Lower lobe of right lung (tissue), 2 donors: Measurements from ENCODE around the gene H6PD. TPM values are rescaled to one million over a fixed set of nuclear protein-coding genes. Genes with fewer than 3 reads are reported as not detected.
A peak's percentile ranks its signal among the peaks of the same experiment; 100 is the strongest.

Experiments used
- ATAC-seq, 2 donors: fragments of 200-7000 bp; cut with Tn5 transposase; one replicate each; pipeline ENCODE4 v1.9.1; 2020 to 2022; ENCODE audit warnings: mild to moderate bottlenecking in 2 of 2, moderate library complexity in 2 of 2
- DNase-seq: peaks from one replicate; pipeline ENCODE4 v3.0.0-alpha.2; 2020
- H3K27ac ChIP-seq: fragments of 200-600 bp; one replicate; pipeline ENCODE4 v1.8.0; 2022
- H3K27me3 ChIP-seq: fragments of 200-600 bp; one replicate; pipeline ENCODE4 v1.8.0; 2022; ENCODE audit warnings: low read depth
- H3K36me3 ChIP-seq: fragments of 200-600 bp; one replicate; pipeline ENCODE4 v1.8.0; 2022; ENCODE audit warnings: mild to moderate bottlenecking
- H3K4me1 ChIP-seq: fragments of 200-600 bp; one replicate; pipeline ENCODE4 v1.8.0; 2022
- H3K4me3 ChIP-seq: fragments of 200-600 bp; one replicate; pipeline ENCODE4 v1.8.0; 2022; ENCODE audit warnings: mild to moderate bottlenecking
- H3K9me3 ChIP-seq: fragments of 200-600 bp; one replicate; pipeline ENCODE4 v1.8.0; 2022
- CTCF ChIP-seq: fragments of 200-600 bp; IDR thresholded peaks from one replicate; pipeline ENCODE4 v1.8.0; 2022; ENCODE audit warnings: antibody characterized with exemption, mild to moderate bottlenecking
- intact Hi-C: fragments of 100-400 bp; cut with DNase I; formaldehyde crosslinking; loops from one replicate; pipeline ENCODE4 v1.11.0; 2022
- total RNA-seq: library from RNA; stranded (reverse); fragmentation: NEBNext Ultra II Directional; extraction: Animal tissue kit (Norgen Biotek cat#: 25700); gene quantifications from one replicate; pipeline ENCODE4 v1.2.1, GENCODE V29; 2021
- donor health status: DM: no; HTN: yes; CAD: no; lungs with severe emphysema.

Gene H6PD
- total RNA-seq, 1 donor from 2014 or later, result 40.7 TPM

GRCh38 chr1:9197186-9198099 lies 37.1 kb upstream of the H6PD start:
- ATAC-seq, result no peak
- H3K9me3 ChIP-seq, result no peaks in the 10 kb centered on the region
- no peak for TF ChIP-seq CTCF
- intact Hi-C loops, result loop anchor here (10.0 kb wide), 1 partner anchor 53 kb away; no protein-coding TSS in a partner anchor
- no peak overlapping the region for H3K4me3 ChIP-seq
- H3K27me3 ChIP-seq, result peaks cover 48% of the 10 kb centered on the region
- peak overlapping the region; percentile 51 for H3K27ac ChIP-seq
- peaks cover 29% of the 10 kb centered on the region for H3K4me1 ChIP-seq
- no peaks in the 10 kb centered on the region for H3K36me3 ChIP-seq
- DNase-seq, result no peak

GRCh38 chr1:9198538-9199361 lies 35.8 kb upstream of the H6PD start:
- H3K4me3 ChIP-seq, result peak overlapping the region; percentile 14
- intact Hi-C loops, result loop anchor here (10.0 kb wide), 1 partner anchor 54 kb away; no protein-coding TSS in a partner anchor

GRCh38 chr1:9200441-9200840 lies 34.1 kb upstream of the H6PD start:
- intact Hi-C loops, result no loop called here
- no peak for TF ChIP-seq CTCF
- DNase-seq (no peak), ATAC-seq (no peak)
- no peak overlapping the region for H3K4me3 ChIP-seq
- H3K27me3 ChIP-seq, result peaks cover 67% of the 10 kb centered on the region
- H3K9me3 ChIP-seq, result no peaks in the 10 kb centered on the region
- no peak overlapping the region for H3K27ac ChIP-seq
- H3K4me1 ChIP-seq, result peaks cover 38% of the 10 kb centered on the region
- H3K36me3 ChIP-seq, result no peaks in the 10 kb centered on the region

More at GRCh38 chr1:9198538-9199361, 35.8 kb upstream of the H6PD start:
- TF ChIP-seq CTCF, result no peak
- Histone ChIP-seq H3K27me3 (peaks cover 60% of the 10 kb centered on the region), H3K27ac (no peak overlapping the region), H3K9me3 (no peaks in the 10 kb centered on the region), H3K4me1 (peaks cover 37% of the 10 kb centered on the region), H3K36me3 (no peaks in the 10 kb centered on the region)
- DNase-seq (no peak), ATAC-seq (no peak)

GRCh38 chr1:9201401-9202239 lies 33.0 kb upstream of the H6PD start:
- H3K4me3 ChIP-seq, result peak overlapping the region; percentile 30
- no peaks in the 10 kb centered on the region for H3K9me3 ChIP-seq
- H3K27me3 ChIP-seq, result peaks cover 68% of the 10 kb centered on the region
- intact Hi-C loops, result no loop called here
- no peaks in the 10 kb centered on the region for H3K36me3 ChIP-seq
- H3K4me1 ChIP-seq, result peaks cover 29% of the 10 kb centered on the region
- ATAC-seq (peak; percentile 9 to 53), DNase-seq (no peak)
- no peak overlapping the region for H3K27ac ChIP-seq
- TF ChIP-seq CTCF, result no peak
